HFFc6 (cell line): Measurements from ENCODE around the gene KIF14. TPM values are rescaled to one million over a fixed set of nuclear protein-coding genes. Genes with fewer than 3 reads are reported as not detected.
A peak's percentile ranks its signal among the peaks of the same experiment; 100 is the strongest.

Experiments
- DNase-seq: peaks from one replicate; pipeline ENCODE4 v3.0.0-alpha.2; 2018
- H3K27ac Mint-ChIP-seq: 2 replicates; pipeline ENCODE4 v1.8.0; 2020; ENCODE audit warnings: mild to moderate bottlenecking, mixed read lengths
- H3K27me3 Mint-ChIP-seq: 2 replicates; pipeline ENCODE4 v1.8.0; 2021; ENCODE audit warnings: mild to moderate bottlenecking, moderate library complexity, mixed read lengths; ENCODE audit not compliant: insufficient read depth
- H3K36me3 Mint-ChIP-seq: 2 replicates; pipeline ENCODE4 v1.8.0; 2021; ENCODE audit warnings: low read depth, mixed read lengths
- H3K4me1 Mint-ChIP-seq: 2 replicates; pipeline ENCODE4 v1.8.0; 2020; ENCODE audit warnings: low read depth, mixed read lengths
- H3K4me3 Mint-ChIP-seq: 2 replicates; pipeline ENCODE4 v1.8.0; 2020; ENCODE audit warnings: mild to moderate bottlenecking, moderate library complexity, mixed read lengths
- H3K9me3 Mint-ChIP-seq: 2 replicates; pipeline ENCODE4 v1.8.0; 2020; ENCODE audit warnings: mild to moderate bottlenecking, mixed read lengths
- CTCF ChIP-seq: fragments of 200-600 bp; sonication (generic); IDR thresholded peaks from 2 replicates; pipeline ENCODE4 v1.5.0; 2021; ENCODE audit warnings: antibody characterized with exemption, mild to moderate bottlenecking
- total RNA-seq, 6 experiments: library from RNA; stranded (reverse); fragmentation: NEBNext Ultra II Directional; extraction: Animal tissue kit (Norgen Biotek cat#: 25700); gene quantifications; 2 replicates in 1 of 6; 3 replicates in 5 of 6; pipeline ENCODE4 v1.2.3, GENCODE V29; 2021

Gene KIF14
- total RNA-seq, 6 experiments from 2014 or later = 5.3 to 12.5 (median 11.4) TPM

- peaks cover 29% of the 10 kb centered on the region for H3K36me3 Mint-ChIP-seq
- H3K27ac Mint-ChIP-seq = no peak overlapping the region
- DNase-seq = no peak
- no peaks in the 10 kb centered on the region for H3K9me3 Mint-ChIP-seq
- peaks cover 27% of the 10 kb centered on the region for H3K4me1 Mint-ChIP-seq
- H3K4me3 Mint-ChIP-seq = no peak overlapping the region
- TF ChIP-seq CTCF = no peak
- no peaks in the 10 kb centered on the region for H3K27me3 Mint-ChIP-seq
Measured at GRCh38 chr1:200653022-200653462, 32.5 kb upstream of the KIF14 start.

DNA sequence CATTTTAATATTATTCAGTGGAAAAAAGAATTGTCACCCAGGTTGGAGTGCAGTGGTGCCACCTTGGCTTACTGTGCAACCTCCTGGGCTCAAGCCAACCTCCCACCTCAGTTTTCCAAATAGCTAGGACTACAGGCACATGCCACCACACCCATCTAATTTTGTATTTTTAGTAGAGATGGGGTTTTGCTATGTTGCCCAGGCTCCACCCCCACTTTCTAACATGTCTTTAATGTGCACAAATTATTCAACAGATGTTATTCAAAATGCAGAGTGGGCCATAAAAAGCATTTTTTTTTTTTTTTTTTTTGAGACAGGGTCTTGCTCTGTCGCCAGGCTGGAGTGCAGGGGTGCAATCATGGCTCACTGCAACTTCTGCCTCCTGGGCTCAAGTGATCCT lies 31.8 kb upstream of the KIF14 start:
- Mint-ChIP-seq H3K27me3 (no peaks in the 10 kb centered on the region), H3K4me3 (no peak overlapping the region), H3K36me3 (peaks cover 29% of the 10 kb centered on the region), H3K9me3 (no peaks in the 10 kb centered on the region), H3K4me1 (peaks cover 27% of the 10 kb centered on the region), H3K27ac (no peak overlapping the region)
- no peak for DNase-seq
- no peak for TF ChIP-seq CTCF

GRCh38 chr1:200646515-200646914 lies 26.0 kb upstream of the KIF14 start:
- H3K27me3 Mint-ChIP-seq = no peaks in the 10 kb centered on the region
- H3K4me1 Mint-ChIP-seq = no peaks in the 10 kb centered on the region
- DNase-seq = no peak
- H3K27ac Mint-ChIP-seq = no peak overlapping the region
- H3K9me3 Mint-ChIP-seq = no peaks in the 10 kb centered on the region
- H3K4me3 Mint-ChIP-seq = no peak overlapping the region
- peaks cover 18% of the 10 kb centered on the region for H3K36me3 Mint-ChIP-seq
- no peak for TF ChIP-seq CTCF

DNA sequence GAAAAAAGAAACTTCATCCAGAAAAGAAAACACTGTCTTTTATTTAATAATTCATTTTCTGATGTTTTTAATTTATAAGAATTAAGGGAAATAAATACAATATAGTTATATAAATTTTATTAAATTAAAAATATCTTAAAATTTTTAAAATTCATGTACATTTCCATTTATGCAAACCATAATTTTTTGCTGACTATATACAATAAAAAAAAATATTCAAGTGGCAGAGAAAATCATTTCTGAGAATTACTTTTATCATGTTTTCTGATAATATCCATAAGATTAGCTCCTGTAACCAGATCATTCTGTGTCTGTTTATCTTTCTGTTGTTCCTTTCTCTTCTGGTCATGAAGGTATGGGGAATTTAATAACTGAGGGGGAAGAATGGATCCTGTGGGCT lies 23.5 kb upstream of the KIF14 start:
- no peak for DNase-seq
- H3K4me3 Mint-ChIP-seq = no peak overlapping the region
- H3K36me3 Mint-ChIP-seq = peaks cover 22% of the 10 kb centered on the region
- no peak for TF ChIP-seq CTCF
- H3K9me3 Mint-ChIP-seq = no peaks in the 10 kb centered on the region
- peaks cover 18% of the 10 kb centered on the region for H3K4me1 Mint-ChIP-seq
- no peak overlapping the region for H3K27ac Mint-ChIP-seq
- no peaks in the 10 kb centered on the region for H3K27me3 Mint-ChIP-seq

- TF ChIP-seq CTCF = no peak
- H3K9me3 Mint-ChIP-seq = no peaks in the 10 kb centered on the region
- DNase-seq = no peak
- H3K27ac Mint-ChIP-seq = no peak overlapping the region; the same call in 1 of the 2 replicates
- peaks cover 1% of the 10 kb centered on the region; the same call in 1 of the 2 replicates for H3K27me3 Mint-ChIP-seq
- H3K4me3 Mint-ChIP-seq = no peak overlapping the region
- H3K4me1 Mint-ChIP-seq = peaks cover 18% of the 10 kb centered on the region
- peaks cover 17% of the 10 kb centered on the region for H3K36me3 Mint-ChIP-seq
Measured at GRCh38 chr1:200642481-200642880, 21.9 kb upstream of the KIF14 start.

GRCh38 chr1:200640963-200641401 lies 20.4 kb upstream of the KIF14 start:
- DNase-seq = no peak
- Mint-ChIP-seq H3K4me3 (no peak overlapping the region), H3K27ac (peak overlapping the region; percentile 75), H3K27me3 (peaks cover 3% of the 10 kb centered on the region; the same call in 1 of the 2 replicates), H3K9me3 (no peaks in the 10 kb centered on the region), H3K36me3 (peaks cover 8% of the 10 kb centered on the region; the same call in 1 of the 2 replicates), H3K4me1 (peaks cover 18% of the 10 kb centered on the region)
- TF ChIP-seq CTCF = no peak
